GM18519 (cell line): ENCODE data around the gene TGFA.

Experiments
- ATAC-seq: cut with Tn5 transposase; IDR thresholded peaks from one replicate; pipeline ENCODE4 v1.9.1; 2021; ENCODE audit warnings: mild to moderate bottlenecking, moderate library complexity; ENCODE audit not compliant: unreplicated experiment, low FRiP score

The TGFA gene

GRCh38 chr2:70431716-70432347 lies 121.8 kb downstream of the TGFA start:
- ATAC-seq, result no peak

- ATAC-seq, result no peak
Measured at GRCh38 chr2:70426341-70426740, 127.3 kb downstream of the TGFA start.

- no peak for ATAC-seq
Measured at GRCh38 chr2:70425682-70426301, 127.8 kb downstream of the TGFA start.

- no peak for ATAC-seq
Measured at GRCh38 chr2:70420740-70421139, 132.9 kb downstream of the TGFA start.

GRCh38 chr2:70420143-70420542 lies 133.5 kb downstream of the TGFA start:
- ATAC-seq, result no peak

GRCh38 chr2:70418514-70418913 lies 135.1 kb downstream of the TGFA start:
- ATAC-seq, result no peak

- ATAC-seq, result no peak
Measured at GRCh38 chr2:70417011-70417410, 136.6 kb downstream of the TGFA start.

GRCh38 chr2:70412294-70413070 lies 141.1 kb downstream of the TGFA start:
- ATAC-seq, result no peak

GRCh38 chr2:70411483-70412125 lies 142.0 kb downstream of the TGFA start:
- no peak for ATAC-seq

GRCh38 chr2:70403267-70404053 lies 150.2 kb downstream of the TGFA start:
- no peak for ATAC-seq

GRCh38 chr2:70400539-70400938 lies 153.1 kb downstream of the TGFA start:
- no peak for ATAC-seq

GRCh38 chr2:70399046-70399445 lies 154.6 kb downstream of the TGFA start:
- no peak for ATAC-seq
